Stimulated activated CD8-positive, alpha-beta memory T cell treated with anti-CD3 and anti-CD28 coated beads, Interleukin-7, amount 100 ng/mL, for 24 hours (primary cell): ENCODE data around the gene SLC35D2.
"Not testable (repeated sequence)": the region's sequence is repeated elsewhere in the genome, so short reads cannot be mapped to it uniquely, and the experiment has no call there.

Experiments
- DNase-seq: peaks from one replicate; pipeline ENCODE4 v3.0.0-alpha.2; 2020; ENCODE audit warnings: low read depth

SLC35D2 gene

DNA sequence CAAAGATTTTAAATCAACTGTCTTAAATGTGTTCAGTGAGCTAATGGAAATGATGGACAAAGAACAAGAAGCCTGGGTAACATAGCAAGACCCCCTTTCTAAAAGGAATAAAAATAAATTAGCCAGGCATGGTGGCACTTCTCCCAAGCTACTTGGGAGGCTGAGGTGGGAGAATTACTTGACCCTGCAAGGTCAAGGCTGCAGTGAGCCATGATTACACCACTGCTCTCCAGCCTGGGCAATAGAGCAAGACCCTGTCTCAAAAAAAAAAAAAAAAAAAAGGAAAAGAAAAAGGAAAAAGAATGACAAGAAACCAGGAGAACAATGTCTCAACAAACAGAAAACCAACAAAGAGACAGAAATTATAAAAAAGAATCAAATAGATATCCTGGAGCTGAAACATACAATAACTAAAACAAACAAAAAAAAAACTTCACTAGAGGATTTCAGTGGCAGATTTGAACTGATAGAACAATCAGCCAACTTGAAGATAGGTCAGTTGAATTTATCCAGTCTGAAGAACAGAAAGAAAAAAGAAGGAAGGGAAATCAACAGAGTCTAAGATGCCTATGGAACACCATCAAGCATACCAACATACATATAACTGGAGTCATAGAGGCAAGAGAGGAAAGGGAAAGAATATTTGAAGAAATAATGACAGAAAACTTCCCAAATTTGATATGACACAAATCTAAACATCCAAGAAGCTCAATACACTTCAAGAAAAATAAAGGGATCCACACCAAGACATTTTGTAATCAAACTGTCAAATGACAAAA is 16.8 kb upstream of the SLC35D2 start:
- DNase-seq: no peak

DNA sequence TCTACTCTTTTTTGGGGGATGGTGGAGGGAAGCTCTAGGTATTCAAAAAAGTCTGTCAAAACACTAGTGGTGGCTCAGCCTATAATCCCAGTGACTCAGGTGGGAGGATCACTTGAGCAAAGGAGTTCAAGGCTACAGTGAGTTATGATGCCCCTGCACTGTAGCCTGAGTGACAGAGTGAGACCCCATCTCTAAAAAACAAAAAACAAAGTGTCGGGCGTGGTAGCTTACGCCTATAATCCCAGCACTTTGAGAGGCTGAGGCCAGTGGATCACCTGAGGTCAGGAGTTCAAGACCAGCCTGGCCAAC is 15.8 kb upstream of the SLC35D2 start:
- DNase-seq: no peak

DNA sequence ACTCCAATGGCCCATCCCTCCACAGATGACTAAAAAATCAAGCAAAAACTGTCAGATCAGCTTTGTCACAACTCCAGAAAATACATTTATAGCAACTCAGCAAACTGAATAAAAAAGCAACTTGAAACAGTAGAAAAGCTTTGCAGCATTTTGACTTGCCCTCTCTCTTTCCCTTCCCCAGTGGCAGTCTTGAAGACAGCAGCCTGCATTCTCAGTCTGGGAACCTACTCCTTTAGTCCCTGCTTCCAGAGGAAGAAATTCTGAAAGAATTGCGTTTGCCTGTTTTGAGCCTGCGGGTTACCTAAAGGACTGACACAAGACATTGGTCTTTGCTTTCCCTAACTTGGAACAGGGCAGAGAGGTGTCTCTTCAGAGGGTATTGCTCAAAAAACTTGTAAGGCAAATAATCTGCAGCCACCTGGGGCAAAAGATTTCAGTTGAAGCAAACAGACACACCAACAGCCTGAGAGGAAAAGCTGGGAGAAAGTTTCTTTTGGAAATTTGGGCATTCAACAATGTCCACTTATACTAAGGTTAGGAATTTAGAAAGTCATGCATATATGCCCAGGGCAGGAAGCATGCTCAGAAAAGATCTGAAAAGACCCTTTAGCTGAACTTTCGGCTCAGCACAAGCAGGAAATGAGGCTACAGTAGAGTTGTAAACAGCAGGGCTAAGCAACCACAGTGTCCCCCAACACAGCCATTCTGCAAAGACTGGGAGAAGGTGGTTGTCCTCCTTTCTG is 15.2 kb upstream of the SLC35D2 start:
- DNase-seq: no peak

DNA sequence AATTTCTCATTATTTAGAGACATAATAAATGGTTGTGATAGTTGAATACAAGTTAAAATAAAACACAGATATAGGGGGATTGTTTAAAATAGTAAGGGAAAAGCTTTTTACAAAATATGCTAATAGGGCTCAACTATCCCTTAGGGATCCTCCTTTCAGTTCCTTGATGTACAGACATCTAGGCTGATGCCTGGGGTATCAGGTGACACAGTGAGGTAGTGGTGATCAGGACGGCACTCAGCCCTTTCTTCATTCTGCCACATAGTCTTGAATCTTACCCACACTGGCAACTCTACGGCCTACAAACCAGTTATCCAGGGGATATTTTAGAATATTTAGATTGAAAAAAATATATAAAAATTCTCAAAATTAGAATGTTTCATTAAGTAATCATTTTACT is 12.5 kb upstream of the SLC35D2 start:
- no peak for DNase-seq

DNA sequence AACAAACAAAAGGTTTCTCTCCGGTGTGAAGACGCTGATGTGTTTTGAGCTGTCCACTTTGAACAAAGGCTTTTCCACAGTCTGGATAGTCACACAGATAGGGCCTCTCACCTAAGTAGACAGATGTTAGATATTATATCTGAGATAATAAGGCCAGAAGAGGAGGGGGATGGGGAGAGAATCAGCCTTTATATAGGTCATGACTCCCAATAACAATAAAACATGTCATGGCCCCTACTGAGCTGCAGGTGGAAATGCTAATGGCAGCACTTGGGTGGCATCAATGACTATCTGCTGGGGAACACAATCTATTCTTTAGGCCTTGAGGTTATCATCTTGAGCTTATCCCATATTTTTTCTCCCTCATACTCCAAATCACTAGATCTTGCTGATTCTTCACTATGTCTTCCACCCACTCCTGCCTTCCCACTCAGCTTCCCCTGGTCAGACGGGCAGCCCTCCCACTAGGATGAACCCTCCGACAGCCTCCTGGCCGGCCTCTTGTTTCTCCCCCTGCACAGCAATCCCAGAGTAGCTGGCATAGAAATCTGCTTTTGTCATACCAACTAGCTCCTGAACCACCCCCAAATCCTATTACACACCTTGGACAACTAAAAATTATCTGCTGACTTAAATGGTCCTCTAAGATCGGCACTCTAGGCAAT is 11.5 kb upstream of the SLC35D2 start:
- DNase-seq: no peak

DNA sequence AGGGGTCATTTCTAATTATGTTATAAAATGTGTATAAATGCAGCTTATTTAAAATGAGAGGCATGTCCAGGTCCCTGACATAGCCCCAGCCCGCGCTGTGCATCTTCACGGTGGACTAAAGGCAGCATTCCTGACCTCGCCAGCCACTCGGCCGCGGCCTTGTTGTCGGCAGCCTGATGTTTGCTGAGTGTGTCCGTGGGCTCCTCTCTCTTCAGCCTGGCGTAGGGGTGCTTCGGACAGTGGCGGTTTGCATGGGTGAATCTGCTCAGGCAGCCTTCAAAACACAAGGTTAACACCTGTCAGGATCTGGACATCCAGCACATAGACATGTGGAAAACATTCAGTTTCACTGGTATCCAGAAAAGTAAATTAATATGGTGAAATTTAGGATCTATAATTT is 8.8 kb upstream of the SLC35D2 start:
- no peak for DNase-seq

DNA sequence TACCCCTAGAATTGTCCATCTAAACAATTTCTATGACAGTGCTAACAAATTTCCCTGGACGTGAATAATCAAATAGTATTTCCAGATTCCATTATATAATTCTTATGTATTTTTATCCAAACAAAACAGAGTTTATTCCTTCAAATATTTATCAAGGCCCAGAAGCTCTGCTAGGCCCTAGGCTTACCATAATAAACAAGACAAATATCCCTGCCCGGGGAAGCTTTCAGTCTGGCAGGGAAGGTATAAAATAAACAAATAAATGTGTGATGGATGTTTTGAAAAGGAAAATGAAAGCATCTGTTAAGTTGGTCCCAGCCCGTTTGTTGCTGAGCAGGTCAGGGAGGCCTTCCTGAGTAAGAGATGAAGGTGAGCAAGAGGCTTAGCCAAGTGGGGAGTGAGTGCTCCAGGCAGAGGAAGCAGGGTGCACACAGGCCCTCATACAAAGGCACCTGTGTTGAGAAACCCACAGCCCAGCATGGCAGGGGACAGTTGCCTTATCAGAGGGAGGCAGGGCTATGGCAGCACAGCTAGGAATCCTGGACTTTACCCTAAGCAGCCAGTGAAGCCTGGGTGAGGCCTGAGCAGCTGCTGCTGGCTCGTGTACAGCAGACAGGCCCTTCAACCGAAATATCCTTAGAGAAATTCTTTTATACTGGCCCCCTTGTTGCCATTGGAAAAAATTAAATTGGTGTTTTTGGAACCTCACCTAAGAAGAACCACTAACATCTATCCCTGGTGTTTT is 7.7 kb upstream of the SLC35D2 start:
- DNase-seq: no peak

DNA sequence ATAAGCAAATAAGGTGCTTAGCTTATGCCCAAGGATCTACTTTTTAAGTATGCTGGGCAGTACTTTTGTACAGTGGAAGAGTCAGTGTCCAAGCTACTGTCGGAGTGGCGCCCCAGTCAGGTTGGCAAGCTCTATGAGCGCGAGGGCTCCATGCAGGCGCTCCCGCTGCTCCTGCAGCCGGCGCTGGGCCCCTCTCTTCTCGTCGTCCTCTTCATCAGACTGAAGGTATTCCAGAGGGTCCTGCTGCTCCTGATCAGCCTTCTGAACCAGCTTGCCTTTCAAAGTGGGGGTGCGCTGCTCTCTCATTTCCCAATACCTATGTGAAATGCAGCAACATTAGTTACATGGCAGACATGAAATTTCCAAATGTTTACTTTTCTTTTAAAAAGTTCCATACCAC is 4.6 kb upstream of the SLC35D2 start:
- DNase-seq: no peak

DNA sequence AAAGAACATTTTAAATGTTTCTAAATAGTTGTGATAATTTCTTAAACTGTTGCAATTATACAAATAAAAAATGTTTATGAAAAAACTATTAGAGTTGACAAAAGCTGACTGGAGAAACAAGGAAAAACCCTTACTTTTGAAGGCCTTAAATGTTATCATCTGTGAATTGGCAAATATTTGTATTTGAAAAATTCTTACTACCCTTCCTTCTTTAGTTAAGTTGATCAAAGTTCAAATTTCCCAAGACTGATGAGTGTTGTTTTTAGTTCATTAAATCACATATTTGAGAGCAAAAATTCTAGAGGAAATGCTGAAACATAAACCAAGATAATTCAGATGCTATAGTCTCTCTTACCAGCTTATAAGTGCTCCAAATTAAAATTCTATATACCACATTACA is 2.6 kb upstream of the SLC35D2 start:
- no peak for DNase-seq

DNA sequence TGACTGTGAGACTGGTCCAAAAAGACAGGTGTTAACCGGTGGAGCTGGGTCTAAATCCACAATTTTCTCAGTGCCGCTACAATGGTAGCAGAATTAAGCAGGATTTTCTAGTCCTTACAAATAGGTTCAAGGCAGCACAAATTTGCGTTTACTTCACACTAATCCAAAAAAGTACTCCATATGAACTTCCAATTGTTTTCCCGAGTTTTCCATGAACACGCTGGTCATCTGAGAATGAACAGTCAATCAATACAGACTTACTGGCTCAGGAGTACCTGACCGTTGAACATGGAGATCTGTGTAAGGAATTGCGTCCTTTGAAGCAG is 709 bp downstream of the SLC35D2 start:
- DNase-seq: no peak

DNA sequence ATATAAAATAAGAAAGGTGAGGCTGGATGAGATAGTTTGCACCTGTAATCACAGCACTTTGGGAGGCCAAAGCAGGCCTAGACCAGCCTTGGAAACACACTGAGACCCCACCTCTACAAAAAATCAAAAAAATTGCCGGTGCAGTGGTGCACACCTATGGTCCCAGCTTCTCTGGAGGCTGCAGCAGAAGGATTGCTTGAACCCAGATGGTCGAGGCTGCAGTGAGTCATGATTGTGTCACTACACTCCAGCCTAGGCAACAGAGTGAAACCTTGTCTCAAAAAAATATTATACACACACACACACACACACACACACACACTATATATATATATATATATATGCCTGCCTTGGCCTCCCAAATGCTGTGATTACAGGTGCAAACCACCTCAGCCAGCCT is 1.3 kb downstream of the SLC35D2 start:
- DNase-seq: no peak

DNA sequence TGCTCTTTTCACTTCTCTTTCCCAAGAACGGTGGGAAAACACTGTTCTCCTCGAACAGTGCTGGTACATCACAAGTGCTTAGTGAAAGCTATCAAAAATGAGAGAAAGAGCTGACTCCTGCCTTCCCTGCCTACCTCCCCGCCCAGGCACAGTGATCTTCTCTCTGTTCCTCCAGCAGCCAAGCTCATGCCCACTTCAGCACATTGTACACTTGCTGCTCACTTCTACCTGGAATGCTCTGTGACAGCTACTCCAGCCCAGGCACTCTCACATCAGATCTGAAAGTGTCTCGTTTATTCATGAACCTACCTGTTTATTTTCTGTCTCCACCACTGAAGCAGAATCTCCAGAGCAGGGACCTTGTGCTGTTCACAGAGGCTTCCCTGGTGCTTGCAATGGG is 1.8 kb downstream of the SLC35D2 start:
- no peak for DNase-seq

DNA sequence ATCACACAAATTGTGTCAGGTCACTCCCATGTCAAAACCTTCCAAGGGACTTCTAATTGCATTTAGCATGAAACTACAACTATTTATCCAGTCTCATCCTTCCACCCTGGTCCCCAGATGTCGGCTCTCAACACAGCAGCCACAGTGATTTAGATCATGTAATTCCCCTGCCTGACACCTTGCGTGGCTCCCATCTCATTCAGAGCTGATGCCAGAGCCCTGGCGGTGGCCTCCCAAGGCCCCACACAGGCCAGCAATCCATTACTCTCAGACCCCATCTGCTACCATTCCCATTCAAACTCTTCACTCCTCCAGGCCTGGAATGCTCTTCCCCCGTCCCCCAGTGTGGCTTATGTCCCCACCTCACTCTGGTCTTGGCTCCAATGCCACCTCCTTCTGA is 2.4 kb downstream of the SLC35D2 start:
- no peak for DNase-seq

DNA sequence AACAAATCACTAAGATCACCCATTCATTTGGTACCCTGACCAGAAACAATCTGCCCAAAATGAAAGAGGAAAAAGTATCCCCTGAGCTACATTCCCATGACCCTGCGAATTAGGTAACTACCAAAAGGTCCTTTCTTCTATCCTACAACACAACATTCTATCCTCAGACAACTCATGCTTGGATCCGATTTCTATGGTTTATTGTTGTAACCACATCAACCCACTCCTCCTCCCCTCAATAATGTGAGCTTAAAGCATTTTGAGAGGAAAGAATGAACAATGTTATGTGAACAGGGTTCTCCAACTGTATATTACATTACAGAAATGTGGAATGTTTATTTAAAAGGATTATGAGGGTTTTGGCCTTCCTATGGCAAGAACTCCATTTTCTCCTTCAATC is 4.0 kb downstream of the SLC35D2 start:
- no peak for DNase-seq

DNA sequence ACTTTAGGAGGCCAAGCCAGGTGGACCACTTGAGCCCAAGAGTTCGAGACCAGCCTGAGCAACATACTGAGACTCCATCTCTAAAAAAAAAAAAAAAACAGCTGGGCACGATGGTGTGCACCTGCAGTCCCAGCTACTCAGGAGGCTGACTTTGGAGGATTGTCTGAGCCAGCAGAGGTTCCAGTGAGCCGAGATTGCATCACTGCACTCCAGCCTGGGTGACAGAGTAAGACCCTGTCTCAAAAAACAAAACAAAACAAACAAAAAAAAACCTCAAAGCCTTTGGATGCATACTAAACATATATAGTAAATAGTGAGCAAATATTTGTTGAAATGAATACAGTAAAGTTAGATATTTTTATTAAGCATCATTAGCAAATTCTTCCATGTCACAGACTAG is 5.3 kb downstream of the SLC35D2 start:
- no peak for DNase-seq

DNA sequence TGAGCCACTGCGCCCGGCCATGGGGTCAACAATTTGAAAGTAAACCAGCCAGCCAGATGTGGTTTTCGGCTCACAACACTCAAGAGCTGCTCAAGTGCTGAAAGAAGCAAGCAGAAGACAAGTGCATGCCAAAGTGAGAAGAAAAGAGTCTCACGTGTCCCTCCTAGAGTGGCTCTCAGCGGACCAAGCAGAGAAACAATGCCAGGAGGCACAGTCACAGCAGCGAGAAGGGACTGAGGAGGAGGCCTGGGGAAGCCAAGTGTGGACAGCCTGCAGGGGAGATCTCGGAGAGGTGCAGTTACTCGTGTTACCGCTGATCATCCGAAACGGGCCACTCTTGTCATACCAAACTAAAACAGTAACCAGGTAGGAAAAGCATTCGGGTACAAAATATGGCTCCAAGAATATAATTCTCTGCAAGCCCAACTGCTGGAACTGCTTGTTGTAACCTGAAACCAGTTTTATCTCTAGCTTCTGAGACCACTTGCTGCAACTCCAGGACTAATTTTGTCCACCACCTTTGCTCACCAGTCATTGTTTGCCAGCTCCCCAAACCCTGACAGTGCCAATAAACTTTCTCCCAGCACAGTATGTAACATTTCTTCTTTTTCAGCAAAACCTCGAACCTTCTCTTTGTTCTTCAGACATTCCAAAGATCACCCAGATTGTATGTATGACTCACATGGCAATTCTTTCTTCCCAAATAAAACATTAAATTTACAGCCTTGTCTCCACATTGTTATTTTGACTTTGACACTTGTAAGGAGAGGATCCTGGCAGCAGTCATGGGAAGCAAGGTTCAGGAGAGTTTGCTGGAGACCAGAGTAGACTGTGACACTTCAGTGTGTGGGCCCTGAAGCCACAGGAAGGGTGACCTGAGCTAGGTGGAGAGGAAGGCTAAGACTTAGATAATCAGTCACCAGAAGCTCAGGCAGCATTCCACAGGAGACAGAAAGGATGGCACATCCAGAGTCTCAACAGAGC is 6.3 kb downstream of the SLC35D2 start:
- no peak for DNase-seq

DNA sequence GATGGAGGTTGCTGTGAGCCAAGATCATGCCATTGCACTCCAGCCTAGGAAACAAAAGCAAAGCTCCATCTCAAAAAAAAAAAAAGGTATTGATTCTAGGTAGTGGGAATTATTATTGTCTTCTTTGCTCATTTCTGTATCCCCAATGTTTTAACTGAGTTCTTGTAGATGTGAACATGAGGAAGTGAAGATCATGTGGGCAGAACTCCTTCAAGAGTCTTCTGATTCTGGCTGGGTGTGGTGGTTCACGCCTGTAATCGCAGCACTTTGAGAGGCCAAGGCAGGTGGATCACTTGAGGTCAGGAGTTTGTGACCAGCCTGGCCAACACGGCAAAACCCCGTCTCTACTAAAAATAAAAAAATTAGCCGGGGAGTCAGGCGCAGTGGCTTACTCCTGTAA is 8.0 kb downstream of the SLC35D2 start:
- not testable (repeated sequence) for DNase-seq

DNA sequence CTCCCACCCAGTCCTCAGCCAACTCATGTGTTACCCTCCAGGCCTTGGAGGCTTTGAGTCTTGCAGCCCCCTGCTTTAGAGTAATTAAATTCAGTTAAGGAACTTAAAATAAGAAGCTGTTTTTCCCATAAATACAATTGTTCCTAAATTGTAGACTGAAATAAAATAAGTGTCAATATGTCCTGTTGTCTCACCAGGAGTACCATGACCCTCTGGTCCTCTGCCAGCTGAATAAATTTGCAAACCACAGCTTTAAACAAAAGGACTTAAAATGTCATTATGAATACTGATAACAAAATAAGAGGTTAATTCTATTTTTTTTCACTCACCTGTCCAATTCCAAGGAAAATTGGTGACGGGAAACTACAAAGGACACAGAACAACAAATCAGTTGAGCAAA is 15.6 kb downstream of the SLC35D2 start:
- no peak for DNase-seq

DNA sequence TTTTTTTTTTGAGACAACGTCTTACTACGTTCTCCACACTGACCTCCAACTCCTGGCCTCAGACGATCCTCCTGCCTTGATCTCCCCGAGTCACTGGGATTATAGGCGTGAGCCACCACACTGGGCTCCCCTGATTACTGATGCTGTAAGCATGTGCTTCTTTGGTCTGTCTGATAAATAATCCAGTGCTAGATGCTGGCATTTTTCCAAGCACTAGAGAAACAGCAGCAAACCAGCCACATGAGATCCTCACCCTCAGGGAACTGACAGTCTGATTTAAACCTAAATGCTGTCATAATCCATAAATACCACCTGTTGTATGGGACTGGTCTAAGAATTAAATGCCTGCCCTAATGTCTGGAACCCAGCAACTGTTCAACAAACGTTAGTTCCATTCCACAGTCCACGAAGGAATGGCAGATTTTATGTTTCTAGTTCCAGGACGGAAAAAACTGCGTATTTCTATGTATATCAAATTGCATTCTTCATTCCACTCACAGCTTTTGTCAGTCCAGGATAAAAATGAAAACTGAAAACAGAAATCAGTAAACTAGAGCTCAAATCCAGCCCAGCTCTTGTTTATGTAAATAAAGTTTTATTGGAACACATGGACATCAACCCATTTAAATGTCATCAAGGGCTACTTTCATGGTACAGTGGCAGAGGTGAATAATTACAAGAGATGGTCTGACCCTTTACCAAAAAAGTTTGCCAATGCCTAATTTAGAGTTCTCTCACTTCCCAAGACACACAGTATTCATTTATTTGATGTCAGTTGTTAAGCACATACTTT is 20.1 kb downstream of the SLC35D2 start:
- DNase-seq: no peak

DNA sequence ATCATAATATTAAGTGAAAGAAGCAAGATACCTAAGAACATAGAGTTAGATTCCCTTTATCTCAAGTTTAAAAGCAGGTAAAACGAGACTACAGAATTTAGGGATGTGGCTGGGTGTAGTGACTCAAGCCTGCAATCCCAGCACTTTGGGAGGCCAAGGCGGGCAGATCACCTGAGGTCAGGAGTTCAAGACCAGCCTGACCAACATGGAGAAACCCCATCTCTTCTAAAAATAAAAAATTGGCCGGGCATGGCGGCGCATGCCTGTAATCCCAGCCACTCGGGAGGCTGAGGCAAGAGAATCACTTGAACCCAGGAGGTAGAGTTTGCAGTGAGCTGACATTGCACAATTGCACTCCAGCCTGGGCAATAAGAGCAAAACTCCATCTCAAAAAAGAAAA is 21.4 kb downstream of the SLC35D2 start:
- DNase-seq: not testable (repeated sequence)

DNA sequence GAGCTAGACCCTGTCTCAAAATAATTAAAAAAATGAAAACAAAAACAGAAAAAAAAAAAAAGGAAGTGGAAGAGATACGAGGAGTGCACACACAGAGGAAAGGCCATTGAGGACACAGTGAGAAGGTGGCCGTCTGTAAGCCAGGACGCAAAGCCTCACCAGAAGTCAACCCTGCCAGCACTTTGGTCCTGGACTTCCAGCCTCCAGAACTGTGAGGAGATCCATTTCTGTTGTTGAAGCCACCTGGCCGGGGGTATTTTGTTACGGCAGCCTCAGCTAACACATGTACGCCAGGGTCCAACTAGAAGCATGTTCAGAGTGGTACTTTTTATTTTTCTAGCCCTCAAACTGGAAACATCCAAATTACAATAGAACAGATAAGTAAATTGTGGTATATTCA is 21.8 kb downstream of the SLC35D2 start:
- no peak for DNase-seq
